ENCODE measurements around the gene STX18.
"Not testable (repeated sequence)": the region's sequence is repeated elsewhere in the genome, so short reads cannot be mapped to it uniquely, and the experiment has no call there.

DNA sequence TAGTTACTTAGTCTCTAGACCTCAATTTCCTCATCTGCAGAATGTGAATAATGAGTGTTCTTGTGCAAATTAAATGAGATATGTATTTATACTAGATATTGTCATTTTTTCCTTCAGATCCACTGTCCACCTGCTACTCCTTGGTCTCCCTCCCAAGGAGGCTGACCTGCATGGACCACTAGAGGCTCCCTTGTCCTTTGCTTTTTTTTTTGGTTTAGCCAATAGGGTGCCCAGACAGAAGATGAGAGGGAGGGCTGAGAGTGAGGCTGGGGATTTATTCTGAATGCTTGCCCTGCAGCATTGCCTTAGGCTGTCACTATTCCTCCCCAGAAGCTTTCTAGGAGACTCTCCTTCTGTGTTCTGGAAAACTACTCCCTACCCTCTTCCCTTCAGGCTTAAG lies 24.5 kb upstream of the STX18 start:
- TF ChIP-seq, protein P1, sequence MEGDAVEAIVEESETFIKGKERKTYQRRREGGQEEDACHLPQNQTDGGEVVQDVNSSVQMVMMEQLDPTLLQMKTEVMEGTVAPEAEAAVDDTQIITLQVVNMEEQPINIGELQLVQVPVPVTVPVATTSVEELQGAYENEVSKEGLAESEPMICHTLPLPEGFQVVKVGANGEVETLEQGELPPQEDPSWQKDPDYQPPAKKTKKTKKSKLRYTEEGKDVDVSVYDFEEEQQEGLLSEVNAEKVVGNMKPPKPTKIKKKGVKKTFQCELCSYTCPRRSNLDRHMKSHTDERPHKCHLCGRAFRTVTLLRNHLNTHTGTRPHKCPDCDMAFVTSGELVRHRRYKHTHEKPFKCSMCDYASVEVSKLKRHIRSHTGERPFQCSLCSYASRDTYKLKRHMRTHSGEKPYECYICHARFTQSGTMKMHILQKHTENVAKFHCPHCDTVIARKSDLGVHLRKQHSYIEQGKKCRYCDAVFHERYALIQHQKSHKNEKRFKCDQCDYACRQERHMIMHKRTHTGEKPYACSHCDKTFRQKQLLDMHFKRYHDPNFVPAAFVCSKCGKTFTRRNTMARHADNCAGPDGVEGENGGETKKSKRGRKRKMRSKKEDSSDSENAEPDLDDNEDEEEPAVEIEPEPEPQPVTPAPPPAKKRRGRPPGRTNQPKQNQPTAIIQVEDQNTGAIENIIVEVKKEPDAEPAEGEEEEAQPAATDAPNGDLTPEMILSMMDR (IDR thresholded peaks at IDR 0.05) = not testable (repeated sequence)
- TF ChIP-seq POLR2AphosphoS5 (IDR thresholded peaks at IDR 0.05) = not testable (repeated sequence)
